HG03025 (cell line): Measurements from ENCODE around the gene PAPSS2.

Experiments used
- ATAC-seq: cut with Tn5 transposase; IDR thresholded peaks from one replicate; pipeline ENCODE4 v1.9.1; 2021; ENCODE audit warnings: mild to moderate bottlenecking, moderate library complexity; ENCODE audit not compliant: unreplicated experiment, low FRiP score

Gene PAPSS2

DNA sequence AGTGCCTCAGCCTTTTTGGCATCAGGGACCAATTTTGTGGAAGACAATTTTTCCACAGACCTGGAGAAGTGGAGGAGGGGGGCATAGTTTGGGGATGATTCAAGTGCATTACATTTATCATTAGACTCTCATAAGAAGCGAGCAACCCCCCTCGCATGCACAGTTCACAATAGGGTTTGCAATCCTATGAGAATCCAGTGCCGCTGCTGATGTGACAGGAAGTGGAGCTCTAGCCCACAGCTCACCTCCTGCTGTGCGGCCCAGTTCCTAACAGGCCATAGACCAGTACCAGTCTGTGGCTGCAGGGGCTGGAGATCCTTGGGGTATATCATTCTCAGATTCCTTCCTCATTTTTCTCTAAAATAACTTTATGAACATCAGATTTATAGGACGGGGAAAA lies 107.6 kb downstream of the PAPSS2 start:
- no peak for ATAC-seq

DNA sequence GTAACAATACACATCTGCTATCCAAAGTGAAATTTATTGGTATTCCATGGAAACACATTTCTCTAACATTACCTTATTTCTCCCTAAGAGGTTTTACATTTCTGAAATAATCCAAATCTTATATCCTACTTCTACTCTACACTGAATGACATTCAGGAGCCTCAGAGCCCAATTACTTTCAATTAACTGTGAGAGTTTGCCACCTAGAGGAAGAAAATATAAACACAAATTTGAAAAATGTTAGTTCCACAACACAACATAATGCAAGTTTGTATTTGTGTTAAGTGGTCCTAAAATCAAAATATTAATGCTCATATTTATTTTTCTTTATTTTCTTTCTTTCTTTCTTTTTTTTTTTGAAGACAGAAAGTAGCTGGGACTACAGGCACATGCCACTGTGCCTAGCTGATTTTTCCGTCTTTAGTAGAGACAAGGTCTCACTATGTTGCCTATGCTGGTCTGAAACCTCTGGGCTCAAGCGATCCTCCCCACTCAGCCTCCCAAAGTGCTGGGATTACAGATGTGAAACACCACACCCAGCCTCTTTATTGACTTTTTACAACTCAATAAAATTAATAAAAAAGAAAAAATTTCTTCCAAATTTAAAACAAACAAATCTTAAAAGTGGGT lies 112.3 kb downstream of the PAPSS2 start:
- no peak for ATAC-seq

DNA sequence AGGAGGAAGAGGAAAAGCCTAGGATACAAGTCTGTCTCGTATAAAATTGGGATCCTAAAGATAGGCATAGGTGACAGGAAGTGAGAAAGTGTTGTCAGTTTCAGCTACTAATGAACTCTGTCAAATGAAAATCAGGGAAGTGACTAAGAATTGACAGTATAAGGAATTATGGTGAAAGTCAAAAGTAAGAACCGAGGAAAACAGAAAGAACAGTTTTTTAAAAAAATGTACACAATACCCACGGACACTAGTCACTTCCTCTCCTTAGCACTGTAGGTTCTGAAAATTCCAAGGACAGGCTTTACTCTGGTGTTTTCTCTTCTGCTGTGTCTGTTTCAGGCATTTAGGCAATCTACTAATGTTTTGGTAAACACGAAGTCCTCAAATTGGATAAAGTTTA lies 116.1 kb downstream of the PAPSS2 start:
- ATAC-seq = no peak

DNA sequence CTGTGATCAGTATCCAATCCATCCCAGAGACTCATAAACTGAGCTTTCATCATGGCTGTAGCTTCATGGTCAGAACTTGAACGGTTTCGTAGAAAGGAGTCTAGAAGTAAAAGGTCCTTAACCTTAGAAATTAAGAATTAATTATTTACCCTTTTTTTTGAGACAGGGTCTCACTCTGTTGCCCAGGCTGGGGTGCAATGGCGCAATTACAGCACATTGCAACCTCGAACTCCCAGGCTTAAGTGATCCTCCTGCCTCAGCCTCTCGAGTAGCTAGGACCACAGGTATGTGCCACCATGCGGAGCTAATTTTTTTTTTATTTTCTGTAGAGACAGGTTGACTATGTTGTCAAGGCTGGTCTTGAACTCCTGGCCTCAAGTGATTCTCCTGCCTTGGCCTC lies 116.7 kb downstream of the PAPSS2 start:
- no peak for ATAC-seq

DNA sequence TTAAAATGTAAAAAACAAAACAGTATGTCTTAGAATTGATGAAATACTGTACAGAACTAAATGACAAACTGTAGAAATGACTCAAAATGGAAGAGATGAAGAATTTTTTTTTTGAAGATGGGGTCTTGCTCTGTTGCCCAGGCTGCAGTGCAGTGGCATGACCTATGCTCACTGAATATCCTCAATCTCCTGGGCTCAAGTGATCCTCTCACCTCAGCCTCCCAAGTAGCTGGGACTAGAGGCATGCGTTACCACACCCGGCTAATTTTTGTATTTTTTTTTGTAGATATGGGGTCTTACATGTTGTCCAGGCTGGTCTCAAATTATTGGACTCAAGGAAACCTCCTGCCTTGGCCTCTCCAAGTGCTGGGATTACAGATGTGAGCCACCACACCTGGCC lies 121.9 kb downstream of the PAPSS2 start:
- no peak for ATAC-seq

DNA sequence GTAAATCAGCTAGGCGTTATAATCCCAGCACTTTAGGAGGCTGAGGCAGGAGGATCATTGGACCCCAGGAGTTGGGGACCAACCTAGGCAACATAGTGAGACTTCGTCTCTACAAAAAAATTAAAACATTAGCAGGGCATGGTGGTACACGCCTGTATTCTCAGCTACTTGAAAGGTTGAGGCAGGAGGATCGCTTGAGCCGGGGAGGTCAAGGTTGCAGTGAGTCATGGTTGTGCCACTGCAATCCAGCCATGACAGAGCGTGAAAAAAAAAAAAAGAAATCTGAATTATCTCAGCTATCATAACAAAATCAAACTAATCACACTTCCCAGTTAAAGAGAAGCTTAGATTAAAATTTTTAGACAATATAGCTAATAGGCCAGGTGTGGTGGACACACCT lies 123.0 kb downstream of the PAPSS2 start:
- no peak for ATAC-seq

DNA sequence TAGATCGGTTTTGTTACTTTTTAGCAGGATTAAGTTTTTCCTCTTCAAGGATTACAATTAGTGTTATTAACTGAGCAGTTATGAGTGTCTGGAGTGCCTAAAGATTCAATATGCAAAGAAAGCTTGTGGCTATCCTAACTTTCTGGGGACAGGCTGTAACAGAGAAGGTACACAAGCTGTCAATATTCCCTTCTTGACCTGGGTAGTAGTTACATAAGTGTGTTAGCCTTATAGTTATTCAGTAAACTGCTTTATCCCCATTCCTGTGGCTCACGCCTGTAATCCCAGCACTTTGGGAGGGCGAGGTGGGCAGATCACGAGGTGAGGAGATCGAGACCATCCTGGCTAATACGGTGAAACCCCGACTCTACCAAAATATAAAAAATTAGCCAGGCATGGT lies 126.7 kb downstream of the PAPSS2 start:
- no peak for ATAC-seq

DNA sequence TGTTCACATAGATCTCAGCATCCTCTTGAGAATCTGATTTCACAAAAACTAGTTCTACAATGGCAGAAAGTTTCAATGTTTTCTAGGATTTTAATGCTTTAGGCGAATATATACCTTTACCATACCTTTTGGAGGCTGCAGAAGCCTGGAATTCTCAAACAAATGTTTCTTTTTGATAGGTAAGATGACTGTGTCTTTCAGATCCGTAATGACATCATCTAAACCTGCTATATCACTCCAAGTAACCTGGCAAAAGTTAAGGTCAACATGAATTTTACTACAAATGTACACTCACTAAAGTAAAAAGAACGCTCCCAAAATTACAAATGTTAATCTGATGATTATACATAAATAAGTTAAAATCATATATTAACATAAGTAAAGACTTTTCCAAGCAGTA lies 130.5 kb downstream of the PAPSS2 start:
- no peak for ATAC-seq

DNA sequence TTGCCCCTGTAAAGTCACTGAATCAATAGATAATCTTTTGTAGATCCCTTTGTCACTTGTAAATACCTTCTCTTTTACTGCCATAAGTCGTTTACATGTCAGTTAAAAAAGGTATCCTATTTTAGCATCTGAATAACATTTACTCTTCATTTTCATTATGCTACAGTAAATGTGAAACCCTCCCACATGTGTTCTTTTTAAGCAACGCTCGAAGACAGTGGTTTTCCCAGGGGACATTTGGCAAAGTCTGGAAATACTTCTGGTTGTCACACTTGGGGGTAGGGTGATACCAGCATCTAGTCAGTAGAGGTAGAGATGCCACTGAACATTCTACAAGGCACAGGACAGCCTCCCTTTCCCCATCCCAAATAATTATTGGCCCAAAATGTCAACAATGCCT lies 134.6 kb downstream of the PAPSS2 start:
- no peak for ATAC-seq
